ENCODE results near the gene SMAP1. TPM values are rescaled to one million over a fixed set of nuclear protein-coding genes. Genes with fewer than 3 reads are reported as not detected.

SMAP1 gene
- total RNA-seq (2021; ENCODE audit: unreplicated experiment) (3.5 TPM), Bru-seq, nascent RNA (percentile 73 among the genes with signal in this experiment), BruChase-seq, experiment 1, labeled RNA remaining after a 6-hour chase (percentile 60 among the genes with signal in this experiment), BruChase-seq, experiment 2, labeled RNA remaining after a 2-hour chase (percentile 61 among the genes with signal in this experiment)
- polyA plus RNA-seq (2012) = 2.0 and 2.1 TPM in 2 replicates
- long read RNA-seq, partial matches to known transcripts = 2 of 4 reads
- long read RNA-seq, other reads (novel, unspliced or antisense) = 2 of 4 reads

DNA sequence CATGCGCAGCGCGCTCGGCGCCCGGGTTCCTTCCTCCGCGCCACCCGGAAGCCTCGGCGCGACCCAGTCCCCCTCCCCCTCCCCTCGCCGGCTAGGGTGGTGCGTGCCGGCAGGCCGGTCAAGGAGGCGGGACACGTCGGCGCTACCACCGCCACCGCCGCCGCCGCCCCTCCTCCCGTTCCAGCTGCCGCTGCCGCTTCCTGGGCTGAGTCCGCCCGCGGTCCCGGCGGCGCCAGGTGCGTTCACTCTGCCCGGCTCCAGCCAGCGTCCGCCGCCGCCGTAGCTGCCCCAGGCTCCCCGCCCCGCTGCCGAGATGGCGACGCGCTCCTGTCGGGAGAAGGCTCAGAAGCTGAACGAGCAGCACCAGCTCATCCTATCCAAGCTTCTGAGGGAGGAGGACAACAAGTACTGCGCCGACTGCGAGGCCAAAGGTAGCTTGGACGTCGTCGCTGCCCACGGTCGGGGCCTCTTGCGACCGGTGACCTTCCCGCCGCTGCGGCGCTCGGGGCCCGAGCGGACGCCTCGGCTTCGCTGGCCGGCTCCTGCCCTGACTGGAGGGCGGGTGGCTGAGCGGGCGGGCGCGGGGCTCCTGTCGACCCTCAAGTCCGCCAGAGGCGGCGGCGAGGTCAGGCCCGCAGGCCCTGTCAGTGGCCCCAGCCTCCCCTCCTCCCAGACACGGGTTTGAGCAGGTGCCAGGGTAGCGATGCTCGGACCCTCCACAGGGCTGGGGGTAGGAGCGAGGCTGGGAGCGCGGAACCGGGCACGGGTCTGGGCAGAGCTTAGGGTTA lies at the start of gene SMAP1:
SMAP1 (plus strand) TSS at position 173 of the 788 bp plus-strand sequence; CDS start at position 314, 141 bp downstream.
- DNase-seq (ENCODE audit: low read depth, low spot score) (peak; percentile 79), ATAC-seq (peak; percentile 93)
- Histone ChIP-seq H3K9me3 (ENCODE audit: control insufficient read depth in 1 of 2, insufficient read depth in 1 of 2, low read depth in 1 of 2, low read length in 2 of 2) (no peaks in the 10 kb centered on the region), H3K4me3 (replicated peaks in 1 of 2; ENCODE audit: low read depth in 1 of 2, low read length in 2 of 2) (peak within 1 kb of the TSS; percentile 67 to 73), H3K9ac (ENCODE audit: low read length) (peak within 1 kb of the TSS; percentile 74), H3K9me2 (ENCODE audit: insufficient read depth) (no peaks in the 10 kb centered on the region), H3K27me3 (ENCODE audit: insufficient read depth, low read length) (no peaks in the 10 kb centered on the region), H3K36me3 (ENCODE audit: control insufficient read depth in 1 of 2, insufficient read depth in 2 of 2, low read length in 2 of 2) (no peaks in the 10 kb centered on the region), H3K27ac (ENCODE audit: low read depth, low read length) (peak within 1 kb of the TSS; percentile 93), H3K79me2 (ENCODE audit: insufficient read depth, low read length) (peaks cover 45% of the 10 kb centered on the region), H3K4me1 (ENCODE audit: control insufficient read depth in 1 of 2, insufficient read depth in 2 of 2, low read length in 2 of 2) (peaks cover 5 to 23% of the 10 kb centered on the region in 2 experiments; a peak in 2 of 4 replicates), H3K4me2 (ENCODE audit: low read length) (peak within 1 kb of the TSS; percentile 86), H4K20me1 (ENCODE audit: insufficient read depth) (no peaks in the 10 kb centered on the region), H2AFZ (ENCODE audit: low read depth, low read length, poor library complexity, severe bottlenecking) (peak within 1 kb of the TSS; percentile 56)
- intact Hi-C loops (cut with micrococcal nuclease) = loop anchor here (2.0 to 5.0 kb wide), 2 partner anchors 101 to 269 kb away; partner anchors contain the start of gene SDHAF4
- RAD21 ChIA-PET (ENCODE audit: low non-redundant PET in 1 of 2, low total read pairs in 2 of 2, uncharacterized antibody in 2 of 2, unreplicated experiment in 2 of 2) = no interaction called here
- POLR2A ChIA-PET = interaction anchor here (1.1 to 1.7 kb wide), 3 partner anchors 12 to 27 kb away, joined by 3 read pairs; no protein-coding TSS in a partner anchor
- BruUV-seq (replicated peaks) = no TSS peak
- CTCF ChIA-PET = interaction anchor here (2.4 kb wide), 1 partner anchor 19 kb away, joined by 13 read pairs; no protein-coding TSS in a partner anchor
- peak; percentile 67 for TF ChIP-seq ZFX (IDR thresholded peaks at IDR 0.05)
- TF ChIP-seq CEBPB (IDR thresholded peaks at IDR 0.05; ENCODE audit: low read depth) = no peak
- no peak for TF ChIP-seq YY1 (IDR thresholded peaks at IDR 0.05; ENCODE audit: extremely low read depth, insufficient replicate concordance, low read depth, low read length)
- TF ChIP-seq ZNF274 (IDR thresholded peaks at IDR 0.05; ENCODE audit: low read depth, low read length) = no peak
- no peak for TF ChIP-seq EZH2 (IDR thresholded peaks at IDR 0.05)
- TF ChIP-seq, protein P1, sequence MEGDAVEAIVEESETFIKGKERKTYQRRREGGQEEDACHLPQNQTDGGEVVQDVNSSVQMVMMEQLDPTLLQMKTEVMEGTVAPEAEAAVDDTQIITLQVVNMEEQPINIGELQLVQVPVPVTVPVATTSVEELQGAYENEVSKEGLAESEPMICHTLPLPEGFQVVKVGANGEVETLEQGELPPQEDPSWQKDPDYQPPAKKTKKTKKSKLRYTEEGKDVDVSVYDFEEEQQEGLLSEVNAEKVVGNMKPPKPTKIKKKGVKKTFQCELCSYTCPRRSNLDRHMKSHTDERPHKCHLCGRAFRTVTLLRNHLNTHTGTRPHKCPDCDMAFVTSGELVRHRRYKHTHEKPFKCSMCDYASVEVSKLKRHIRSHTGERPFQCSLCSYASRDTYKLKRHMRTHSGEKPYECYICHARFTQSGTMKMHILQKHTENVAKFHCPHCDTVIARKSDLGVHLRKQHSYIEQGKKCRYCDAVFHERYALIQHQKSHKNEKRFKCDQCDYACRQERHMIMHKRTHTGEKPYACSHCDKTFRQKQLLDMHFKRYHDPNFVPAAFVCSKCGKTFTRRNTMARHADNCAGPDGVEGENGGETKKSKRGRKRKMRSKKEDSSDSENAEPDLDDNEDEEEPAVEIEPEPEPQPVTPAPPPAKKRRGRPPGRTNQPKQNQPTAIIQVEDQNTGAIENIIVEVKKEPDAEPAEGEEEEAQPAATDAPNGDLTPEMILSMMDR (IDR thresholded peaks at IDR 0.05 in 2 of 3, conservative IDR thresholded peaks at IDR 0.05 in 1 of 3; ENCODE audit: borderline replicate concordance in 1 of 3, insufficient read depth in 1 of 3, low read depth in 2 of 3, low read length in 2 of 3) = no peak
- TF ChIP-seq SP1 (IDR thresholded peaks at IDR 0.05; ENCODE audit: low read depth) = peak; percentile 66
- TF ChIP-seq, protein P2, sequence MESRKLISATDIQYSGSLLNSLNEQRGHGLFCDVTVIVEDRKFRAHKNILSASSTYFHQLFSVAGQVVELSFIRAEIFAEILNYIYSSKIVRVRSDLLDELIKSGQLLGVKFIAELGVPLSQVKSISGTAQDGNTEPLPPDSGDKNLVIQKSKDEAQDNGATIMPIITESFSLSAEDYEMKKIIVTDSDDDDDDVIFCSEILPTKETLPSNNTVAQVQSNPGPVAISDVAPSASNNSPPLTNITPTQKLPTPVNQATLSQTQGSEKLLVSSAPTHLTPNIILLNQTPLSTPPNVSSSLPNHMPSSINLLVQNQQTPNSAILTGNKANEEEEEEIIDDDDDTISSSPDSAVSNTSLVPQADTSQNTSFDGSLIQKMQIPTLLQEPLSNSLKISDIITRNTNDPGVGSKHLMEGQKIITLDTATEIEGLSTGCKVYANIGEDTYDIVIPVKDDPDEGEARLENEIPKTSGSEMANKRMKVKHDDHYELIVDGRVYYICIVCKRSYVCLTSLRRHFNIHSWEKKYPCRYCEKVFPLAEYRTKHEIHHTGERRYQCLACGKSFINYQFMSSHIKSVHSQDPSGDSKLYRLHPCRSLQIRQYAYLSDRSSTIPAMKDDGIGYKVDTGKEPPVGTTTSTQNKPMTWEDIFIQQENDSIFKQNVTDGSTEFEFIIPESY (IDR thresholded peaks at IDR 0.05; ENCODE audit: extremely low read depth, insufficient replicate concordance, low read length) = no peak
- TF ChIP-seq TCF7L2 (IDR thresholded peaks at IDR 0.05; ENCODE audit: borderline replicate concordance, extremely low read depth, insufficient read depth, insufficient read length) = peak; percentile 42
- TF ChIP-seq JUND (IDR thresholded peaks at IDR 0.05) = no peak; the same call in 1 of the 2 replicates
- TF ChIP-seq EZH2phosphoT487 (IDR thresholded peaks at IDR 0.05; ENCODE audit: borderline replicate concordance) = no peak
- TF ChIP-seq, protein P3, sequence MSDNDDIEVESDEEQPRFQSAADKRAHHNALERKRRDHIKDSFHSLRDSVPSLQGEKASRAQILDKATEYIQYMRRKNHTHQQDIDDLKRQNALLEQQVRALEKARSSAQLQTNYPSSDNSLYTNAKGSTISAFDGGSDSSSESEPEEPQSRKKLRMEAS (IDR thresholded peaks at IDR 0.05) = peak; percentile 81
- TF ChIP-seq CBX3 (IDR thresholded peaks at IDR 0.05; ENCODE audit: low read depth) = peak; percentile 82
- TF ChIP-seq, protein P4, sequence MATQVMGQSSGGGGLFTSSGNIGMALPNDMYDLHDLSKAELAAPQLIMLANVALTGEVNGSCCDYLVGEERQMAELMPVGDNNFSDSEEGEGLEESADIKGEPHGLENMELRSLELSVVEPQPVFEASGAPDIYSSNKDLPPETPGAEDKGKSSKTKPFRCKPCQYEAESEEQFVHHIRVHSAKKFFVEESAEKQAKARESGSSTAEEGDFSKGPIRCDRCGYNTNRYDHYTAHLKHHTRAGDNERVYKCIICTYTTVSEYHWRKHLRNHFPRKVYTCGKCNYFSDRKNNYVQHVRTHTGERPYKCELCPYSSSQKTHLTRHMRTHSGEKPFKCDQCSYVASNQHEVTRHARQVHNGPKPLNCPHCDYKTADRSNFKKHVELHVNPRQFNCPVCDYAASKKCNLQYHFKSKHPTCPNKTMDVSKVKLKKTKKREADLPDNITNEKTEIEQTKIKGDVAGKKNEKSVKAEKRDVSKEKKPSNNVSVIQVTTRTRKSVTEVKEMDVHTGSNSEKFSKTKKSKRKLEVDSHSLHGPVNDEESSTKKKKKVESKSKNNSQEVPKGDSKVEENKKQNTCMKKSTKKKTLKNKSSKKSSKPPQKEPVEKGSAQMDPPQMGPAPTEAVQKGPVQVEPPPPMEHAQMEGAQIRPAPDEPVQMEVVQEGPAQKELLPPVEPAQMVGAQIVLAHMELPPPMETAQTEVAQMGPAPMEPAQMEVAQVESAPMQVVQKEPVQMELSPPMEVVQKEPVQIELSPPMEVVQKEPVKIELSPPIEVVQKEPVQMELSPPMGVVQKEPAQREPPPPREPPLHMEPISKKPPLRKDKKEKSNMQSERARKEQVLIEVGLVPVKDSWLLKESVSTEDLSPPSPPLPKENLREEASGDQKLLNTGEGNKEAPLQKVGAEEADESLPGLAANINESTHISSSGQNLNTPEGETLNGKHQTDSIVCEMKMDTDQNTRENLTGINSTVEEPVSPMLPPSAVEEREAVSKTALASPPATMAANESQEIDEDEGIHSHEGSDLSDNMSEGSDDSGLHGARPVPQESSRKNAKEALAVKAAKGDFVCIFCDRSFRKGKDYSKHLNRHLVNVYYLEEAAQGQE (IDR thresholded peaks at IDR 0.05; ENCODE audit: low read depth) = no peak
- TF ChIP-seq SIN3A (IDR thresholded peaks at IDR 0.05; ENCODE audit: low read depth) = peak; percentile 94
- no peak for TF ChIP-seq SRF (IDR thresholded peaks at IDR 0.05; ENCODE audit: low read depth)
- TF ChIP-seq ELF1 (IDR thresholded peaks at IDR 0.05; ENCODE audit: borderline replicate concordance, low read depth) = peak; percentile 80
